H54 (cell line): ENCODE data around the gene TWIST2.

Source experiments
- DNase-seq: peaks from one replicate; pipeline ENCODE4 v3.0.0; 2011; ENCODE audit warnings: low spot score, mixed read lengths; ENCODE audit not compliant: insufficient read length
- FAIRE-seq: peaks from 3 replicates; lab custom pipeline; 2011; peaks lifted over from hg19 to GRCh38; lab: Jason Lieb, UNC
- POLR2A ChIP-seq: IDR thresholded peaks from 2 replicates; pipeline ENCODE4 v1.6.1; 2011; ENCODE audit warnings: low read depth, mild to moderate bottlenecking, low read length

The TWIST2 gene

GRCh38 chr2:238846628-238847418 is 1.1 kb upstream of the TWIST2 start:
- DNase-seq (no peak), FAIRE-seq (no peak)
- no peak for TF ChIP-seq POLR2A

GRCh38 chr2:238847419-238847801 is 475 bp upstream of the TWIST2 start:
- DNase-seq: no peak

DNA sequence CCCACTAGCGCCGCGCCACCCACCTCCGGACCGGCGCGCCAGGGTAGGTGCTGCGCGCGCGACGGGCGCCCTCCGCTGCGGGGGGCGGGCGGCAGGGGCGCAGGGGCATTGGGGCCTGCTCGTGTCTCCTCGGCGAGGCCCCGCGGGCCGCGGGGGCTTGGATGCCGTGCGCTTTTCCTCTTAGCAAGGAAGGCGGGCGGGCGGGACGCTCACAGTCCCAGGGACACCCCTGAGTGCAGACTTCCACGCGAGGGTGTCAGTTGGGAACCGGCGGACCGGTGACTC is 748 bp downstream of the TWIST2 start:
- no peak for FAIRE-seq
- DNase-seq: no peak
- TF ChIP-seq POLR2A: no peak

More at GRCh38 chr2:238847419-238847801, 475 bp upstream of the TWIST2 start:
- TF ChIP-seq POLR2A: no peak
- no peak for FAIRE-seq

- DNase-seq: no peak
- no peak for TF ChIP-seq POLR2A
- FAIRE-seq: no peak
These were observed 1.3 kb downstream of the TWIST2 start for GRCh38 chr2:238848976-238849853.

DNA sequence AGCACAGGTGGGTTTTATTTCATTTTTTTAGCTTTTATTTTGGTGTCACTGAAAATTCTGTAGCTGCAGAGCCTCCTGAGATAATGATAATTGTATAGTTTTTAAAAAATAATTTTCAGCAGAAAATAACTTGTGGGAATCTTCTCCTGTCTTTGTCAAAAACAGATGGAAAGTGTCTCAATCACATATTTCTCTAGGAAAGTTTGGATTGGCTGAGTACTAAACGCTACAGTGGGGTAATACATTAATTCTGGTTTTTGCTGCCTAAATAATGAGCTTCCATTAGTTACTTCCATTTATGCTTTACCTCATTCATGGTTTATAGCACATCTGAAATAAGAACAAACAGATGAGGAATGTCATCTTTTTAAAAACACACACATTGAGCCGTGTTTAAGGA is 2.2 kb downstream of the TWIST2 start:
- FAIRE-seq (no peak), DNase-seq (no peak)
- TF ChIP-seq POLR2A: no peak

GRCh38 chr2:238851026-238851425 is 3.1 kb downstream of the TWIST2 start:
- no peak for FAIRE-seq
- no peak for DNase-seq
- no peak for TF ChIP-seq POLR2A

DNA sequence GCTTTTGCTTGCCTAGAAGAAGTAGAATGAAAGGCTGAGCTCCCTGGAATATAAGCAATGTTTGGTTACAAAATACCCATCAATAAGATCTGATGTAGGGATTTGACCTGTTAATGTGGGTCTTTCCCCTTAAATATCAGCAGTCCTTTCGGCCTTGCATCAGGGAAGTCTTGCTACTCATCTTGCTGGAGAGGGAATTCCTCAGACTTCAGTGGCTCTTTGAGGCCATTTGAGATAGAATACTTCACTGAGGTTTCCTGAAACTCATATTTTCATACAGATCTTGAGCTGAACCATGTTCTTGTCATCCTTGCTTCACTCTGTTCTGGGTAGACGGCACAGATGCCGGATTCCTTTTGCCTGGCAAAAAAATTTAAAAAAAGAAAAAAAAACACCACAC is 3.9 kb downstream of the TWIST2 start:
- no peak for DNase-seq
- FAIRE-seq: no peak
- TF ChIP-seq POLR2A: no peak

- no peak for TF ChIP-seq POLR2A
- no peak for DNase-seq
- no peak for FAIRE-seq
These were observed 4.5 kb downstream of the TWIST2 start for GRCh38 chr2:238852206-238852869.

DNA sequence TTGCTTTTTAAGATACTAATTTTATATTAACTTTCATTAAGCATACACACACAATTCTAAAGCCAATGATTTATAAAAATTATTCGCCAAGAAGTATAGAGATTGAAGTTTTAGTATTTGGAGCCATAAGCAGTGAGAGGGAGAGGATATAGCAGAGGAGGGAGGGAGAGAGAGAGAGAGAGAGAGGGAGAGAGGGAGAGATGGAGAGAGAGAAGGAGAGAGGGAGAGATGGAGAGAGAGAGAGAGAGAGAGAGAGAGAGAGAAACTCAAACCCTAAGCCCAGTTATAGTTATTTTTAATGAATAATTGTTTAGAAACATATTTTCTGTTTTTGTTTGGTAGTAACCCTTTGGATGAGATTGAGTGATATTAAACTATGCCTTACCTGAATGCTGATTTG is 5.3 kb downstream of the TWIST2 start:
- FAIRE-seq (no peak), DNase-seq (no peak)
- TF ChIP-seq POLR2A: no peak

DNA sequence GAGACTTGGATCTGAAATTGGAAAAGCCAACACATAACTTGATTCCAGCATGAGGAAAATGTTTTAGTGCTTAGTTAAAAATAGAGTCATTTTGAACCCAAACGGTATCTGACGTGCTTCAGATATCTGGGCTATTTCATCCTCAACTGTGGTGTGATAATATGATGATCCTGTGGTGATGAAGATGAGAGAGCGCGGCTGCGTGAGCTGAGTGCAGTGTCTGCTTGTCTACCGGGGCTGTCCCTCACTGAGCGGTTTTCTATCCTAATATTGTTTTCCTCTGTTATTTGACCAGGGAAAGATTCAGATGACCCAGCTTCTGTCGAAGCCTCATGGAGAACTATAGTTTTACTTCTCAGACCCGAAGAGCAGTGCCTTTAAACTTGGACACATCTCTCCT is 5.8 kb downstream of the TWIST2 start:
- FAIRE-seq (no peak), DNase-seq (no peak)
- no peak for TF ChIP-seq POLR2A

DNA sequence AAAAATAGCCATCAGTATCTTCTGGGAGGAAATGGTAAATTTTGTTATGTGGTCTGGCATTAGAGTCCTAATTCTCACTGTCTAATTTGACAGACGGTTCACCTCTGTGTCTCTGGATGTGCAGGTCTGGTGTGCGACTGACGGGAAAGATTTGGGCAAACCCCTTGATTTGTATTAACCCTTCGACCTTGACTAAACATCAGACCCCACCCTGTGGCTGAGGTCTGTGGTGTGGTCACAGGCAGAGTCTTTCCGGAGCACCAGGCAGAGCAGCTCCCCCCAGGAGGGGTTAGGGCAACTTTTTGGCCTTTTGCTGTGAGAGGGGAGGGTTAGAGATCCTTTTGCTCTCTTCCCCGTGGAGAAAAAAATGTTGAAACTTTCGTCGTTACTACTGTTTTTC is 6.4 kb downstream of the TWIST2 start:
- no peak for FAIRE-seq

GRCh38 chr2:238854699-238855229 is 6.9 kb downstream of the TWIST2 start:
- DNase-seq: no peak
- no peak for TF ChIP-seq POLR2A
- FAIRE-seq: no peak

More for the DNA sequence above, 6.4 kb downstream of the TWIST2 start:
- no peak for TF ChIP-seq POLR2A
- DNase-seq: no peak

DNA sequence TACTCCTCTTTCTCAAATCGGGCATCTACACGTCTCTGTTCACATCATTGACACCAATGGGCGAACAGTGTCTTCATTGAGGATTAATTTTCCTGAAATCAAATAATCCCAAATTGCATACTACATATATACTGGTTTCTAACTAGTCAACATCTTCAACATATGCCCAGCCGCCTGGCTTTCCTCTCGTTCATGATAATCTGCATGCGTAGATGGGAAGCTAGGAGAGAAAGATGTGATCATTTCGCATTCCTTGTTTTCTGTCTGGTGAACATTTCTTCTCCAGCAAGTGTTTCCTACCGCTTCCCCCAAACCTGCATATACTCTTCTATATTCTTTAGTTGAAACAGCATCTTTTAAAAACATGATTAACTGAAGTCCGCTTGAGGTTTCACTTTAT is 7.4 kb downstream of the TWIST2 start:
- DNase-seq: no peak
- TF ChIP-seq POLR2A: no peak
- FAIRE-seq: no peak
